GM21367 (cell line): ENCODE data around the gene SUOX.
"Not testable (repeated sequence)": the region's sequence is repeated elsewhere in the genome, so short reads cannot be mapped to it uniquely, and the experiment has no call there.

Experiments used
- ATAC-seq: cut with Tn5 transposase; IDR thresholded peaks from one replicate; pipeline ENCODE4 v1.9.1; 2021; ENCODE audit not compliant: unreplicated experiment

The SUOX gene

GRCh38 chr12:55982319-55982936, 14.6 kb upstream of the SUOX start:
- peak; percentile 84 for ATAC-seq

GRCh38 chr12:55983232-55983842, 13.7 kb upstream of the SUOX start:
- no peak for ATAC-seq

GRCh38 chr12:55984861-55985260, 12.2 kb upstream of the SUOX start:
- ATAC-seq = no peak

- no peak for ATAC-seq
Observed at GRCh38 chr12:55985341-55985740, 11.7 kb upstream of the SUOX start.

- not testable (repeated sequence) for ATAC-seq
Observed at GRCh38 chr12:55985976-55986375, 11.1 kb upstream of the SUOX start.

GRCh38 chr12:55991110-55991509, 6.0 kb upstream of the SUOX start:
- no peak for ATAC-seq

GRCh38 chr12:55993230-55993853, 3.7 kb upstream of the SUOX start:
- ATAC-seq = no peak

- ATAC-seq = no peak
Observed at GRCh38 chr12:55995366-55995765, 1.7 kb upstream of the SUOX start.

- no peak for ATAC-seq
Observed at GRCh38 chr12:55996201-55996714, 818 bp upstream of the SUOX start.

GRCh38 chr12:55997535-55997859, 421 bp downstream of the SUOX start:
- no peak for ATAC-seq

- ATAC-seq = not testable (repeated sequence)
Observed at GRCh38 chr12:55999522-55999921, 2.4 kb downstream of the SUOX start.

- ATAC-seq = not testable (repeated sequence)
Observed at GRCh38 chr12:55999999-56000540, 3.0 kb downstream of the SUOX start.

GRCh38 chr12:56001487-56002100, 4.5 kb downstream of the SUOX start:
- no peak for ATAC-seq

- not testable (repeated sequence) for ATAC-seq
Observed at GRCh38 chr12:56003376-56003775, 6.3 kb downstream of the SUOX start.

- no peak for ATAC-seq
Observed at GRCh38 chr12:56004211-56004610, 7.1 kb downstream of the SUOX start.

GRCh38 chr12:56007564-56008559, 10.8 kb downstream of the SUOX start:
- ATAC-seq = no peak

GRCh38 chr12:56010111-56010570, 13.1 kb downstream of the SUOX start:
- ATAC-seq = no peak

GRCh38 chr12:56011509-56012090, 14.5 kb downstream of the SUOX start:
- ATAC-seq = no peak

- ATAC-seq = no peak
Observed at GRCh38 chr12:56013482-56013881, 16.4 kb downstream of the SUOX start.

- ATAC-seq = no peak
Observed at GRCh38 chr12:56014205-56014604, 17.1 kb downstream of the SUOX start.
